ENCODE measurements around the gene DCDC1.

Gene DCDC1

DNA sequence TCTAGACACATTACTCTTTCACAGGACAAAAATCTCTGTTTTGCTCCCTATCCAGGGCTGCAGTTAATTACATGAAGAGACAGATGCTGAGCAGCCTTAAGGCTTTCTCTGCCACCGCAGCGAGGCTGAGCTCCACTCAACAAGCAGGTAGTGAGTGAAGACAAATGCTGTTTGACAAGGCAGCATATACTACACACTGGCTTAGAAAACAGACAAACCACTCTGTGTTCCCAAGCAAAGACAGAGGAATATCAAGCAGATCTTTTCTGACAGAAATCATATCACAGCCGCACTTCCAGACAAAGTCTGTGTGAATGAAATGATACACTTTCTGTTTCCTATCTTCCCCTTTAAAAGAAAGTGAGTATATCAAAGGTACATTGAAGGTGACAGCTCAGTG is 368.1 kb downstream of the DCDC1 start:
- no peaks in the 10 kb centered on the region for H3K27me3 ChIP-seq (ENCODE audit: control insufficient read depth, insufficient read depth, low read length)
- H3K4me3 ChIP-seq (ENCODE audit: low read depth, low read length), result no peak overlapping the region
- no peak overlapping the region for H3K9ac ChIP-seq (ENCODE audit: low read depth, low read length)
- H3K9me3 ChIP-seq (ENCODE audit: control insufficient read depth, insufficient read depth, low read length), result no peaks in the 10 kb centered on the region
- no peaks in the 10 kb centered on the region for H3K4me1 ChIP-seq (ENCODE audit: control insufficient read depth, insufficient read depth, low read length)
- H3K36me3 ChIP-seq (ENCODE audit: control insufficient read depth, insufficient read depth, low read length), result no peaks in the 10 kb centered on the region

DNA sequence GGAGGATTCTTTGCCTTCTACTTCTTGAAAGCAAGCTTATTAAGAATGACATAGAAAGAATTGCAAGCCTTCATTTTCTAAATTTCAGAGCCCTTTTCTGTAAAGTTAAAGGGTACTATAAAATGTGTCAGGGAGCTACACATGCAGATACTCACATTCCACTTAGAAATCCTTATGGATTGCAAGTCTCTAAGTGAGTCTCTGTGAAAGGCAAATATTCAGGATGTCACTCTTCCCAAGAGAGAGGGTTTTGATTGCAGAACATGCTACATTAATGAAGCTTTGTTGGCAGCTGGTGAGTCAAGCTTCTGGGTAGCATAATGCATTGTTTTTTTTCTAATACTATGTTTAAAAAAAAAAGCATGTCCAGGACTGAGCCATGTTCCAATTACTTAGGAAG is 369.2 kb downstream of the DCDC1 start:
- Histone ChIP-seq H3K27me3 (ENCODE audit: control insufficient read depth, insufficient read depth, low read length) (no peaks in the 10 kb centered on the region), H3K4me1 (ENCODE audit: control insufficient read depth, insufficient read depth, low read length) (no peaks in the 10 kb centered on the region), H3K9me3 (ENCODE audit: control insufficient read depth, insufficient read depth, low read length) (no peaks in the 10 kb centered on the region), H3K4me3 (ENCODE audit: low read depth, low read length) (no peak overlapping the region), H3K36me3 (ENCODE audit: control insufficient read depth, insufficient read depth, low read length) (no peaks in the 10 kb centered on the region), H3K9ac (ENCODE audit: low read depth, low read length) (no peak overlapping the region)

- H3K4me3 ChIP-seq (ENCODE audit: low read depth, low read length), result no peak overlapping the region
- H3K9ac ChIP-seq (ENCODE audit: low read depth, low read length), result no peak overlapping the region
- no peaks in the 10 kb centered on the region for H3K36me3 ChIP-seq (ENCODE audit: control insufficient read depth, insufficient read depth, low read length)
- no peaks in the 10 kb centered on the region for H3K4me1 ChIP-seq (ENCODE audit: control insufficient read depth, insufficient read depth, low read length)
- H3K9me3 ChIP-seq (ENCODE audit: control insufficient read depth, insufficient read depth, low read length), result no peaks in the 10 kb centered on the region
- no peaks in the 10 kb centered on the region for H3K27me3 ChIP-seq (ENCODE audit: control insufficient read depth, insufficient read depth, low read length)
These were observed 377.1 kb downstream of the DCDC1 start for GRCh38 chr11:30992513-30992849.

DNA sequence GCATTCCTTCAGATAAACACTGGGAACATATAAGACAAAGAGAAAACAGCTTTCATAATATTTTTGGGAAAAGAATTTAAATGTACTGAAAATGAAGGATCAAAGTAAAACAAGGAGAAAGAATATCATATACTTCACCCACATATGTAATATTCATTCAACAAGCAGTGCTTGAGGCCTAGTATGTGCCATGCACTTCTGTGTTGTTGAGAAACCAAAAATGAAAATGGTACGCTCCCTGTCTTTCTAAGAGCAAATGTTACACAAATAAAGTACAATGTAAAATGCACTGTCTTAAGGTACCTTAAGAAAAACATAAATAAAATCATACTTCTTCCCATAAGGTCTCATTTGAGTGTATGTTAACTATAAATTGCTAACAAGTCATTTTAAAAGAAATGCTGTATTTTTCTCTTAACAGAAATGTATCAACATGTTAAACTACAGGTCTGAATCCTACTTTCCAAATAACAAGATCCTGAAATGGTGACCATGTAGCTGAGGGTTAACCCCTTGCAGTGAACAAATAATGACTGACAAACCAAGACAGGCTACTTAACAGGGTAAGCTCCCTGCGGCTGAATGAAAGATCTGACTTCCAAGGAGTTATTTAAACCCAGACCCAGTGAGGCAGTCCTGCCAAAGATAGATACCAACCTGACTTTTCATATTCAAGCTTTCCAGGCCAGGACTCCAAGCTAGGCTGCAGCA is 377.6 kb downstream of the DCDC1 start:
- no peaks in the 10 kb centered on the region for H3K9me3 ChIP-seq (ENCODE audit: control insufficient read depth, insufficient read depth, low read length)
- H3K9ac ChIP-seq (ENCODE audit: low read depth, low read length), result no peak overlapping the region
- H3K36me3 ChIP-seq (ENCODE audit: control insufficient read depth, insufficient read depth, low read length), result no peaks in the 10 kb centered on the region
- no peak overlapping the region for H3K4me3 ChIP-seq (ENCODE audit: low read depth, low read length)
- no peaks in the 10 kb centered on the region for H3K27me3 ChIP-seq (ENCODE audit: control insufficient read depth, insufficient read depth, low read length)
- H3K4me1 ChIP-seq (ENCODE audit: control insufficient read depth, insufficient read depth, low read length), result no peaks in the 10 kb centered on the region

DNA sequence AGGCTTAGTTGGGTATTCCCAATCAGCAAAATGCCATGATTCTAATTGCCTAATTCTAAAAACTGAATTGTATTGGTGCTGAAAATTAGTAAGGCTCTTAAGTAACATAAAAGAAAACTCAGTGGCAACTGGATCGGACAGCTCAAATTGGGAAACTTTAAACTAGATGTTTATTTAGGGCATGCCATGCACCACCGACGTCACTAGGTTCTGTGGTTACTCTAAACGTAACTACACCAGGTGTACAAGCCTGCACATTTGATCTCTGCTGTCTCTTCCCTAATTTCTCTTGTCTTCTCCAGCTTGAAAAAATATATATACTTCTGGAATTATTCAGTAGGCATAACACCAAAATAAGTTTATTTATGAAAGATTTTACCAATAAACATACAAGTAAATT is 378.2 kb downstream of the DCDC1 start:
- Histone ChIP-seq H3K36me3 (ENCODE audit: control insufficient read depth, insufficient read depth, low read length) (no peaks in the 10 kb centered on the region), H3K27me3 (ENCODE audit: control insufficient read depth, insufficient read depth, low read length) (no peaks in the 10 kb centered on the region), H3K4me3 (ENCODE audit: low read depth, low read length) (no peak overlapping the region), H3K4me1 (ENCODE audit: control insufficient read depth, insufficient read depth, low read length) (no peaks in the 10 kb centered on the region), H3K9me3 (ENCODE audit: control insufficient read depth, insufficient read depth, low read length) (no peaks in the 10 kb centered on the region), H3K9ac (ENCODE audit: low read depth, low read length) (no peak overlapping the region)

- H3K9ac ChIP-seq (ENCODE audit: low read depth, low read length), result no peak overlapping the region
- H3K36me3 ChIP-seq (ENCODE audit: control insufficient read depth, insufficient read depth, low read length), result no peaks in the 10 kb centered on the region
- no peaks in the 10 kb centered on the region for H3K4me1 ChIP-seq (ENCODE audit: control insufficient read depth, insufficient read depth, low read length)
These were observed 378.8 kb downstream of the DCDC1 start for GRCh38 chr11:30990625-30991296.

GRCh38 chr11:30987819-30988218 is 381.7 kb downstream of the DCDC1 start:
- H3K4me3 ChIP-seq (ENCODE audit: low read depth, low read length), result no peak overlapping the region
- H3K9me3 ChIP-seq (ENCODE audit: control insufficient read depth, insufficient read depth, low read length), result no peaks in the 10 kb centered on the region
- no peaks in the 10 kb centered on the region for H3K27me3 ChIP-seq (ENCODE audit: control insufficient read depth, insufficient read depth, low read length)
- no peak overlapping the region for H3K9ac ChIP-seq (ENCODE audit: low read depth, low read length)
- no peaks in the 10 kb centered on the region for H3K36me3 ChIP-seq (ENCODE audit: control insufficient read depth, insufficient read depth, low read length)
- H3K4me1 ChIP-seq (ENCODE audit: control insufficient read depth, insufficient read depth, low read length), result no peaks in the 10 kb centered on the region

More at GRCh38 chr11:30990625-30991296, 378.8 kb downstream of the DCDC1 start:
- Histone ChIP-seq H3K9me3 (ENCODE audit: control insufficient read depth, insufficient read depth, low read length) (no peaks in the 10 kb centered on the region), H3K4me3 (ENCODE audit: low read depth, low read length) (no peak overlapping the region), H3K27me3 (ENCODE audit: control insufficient read depth, insufficient read depth, low read length) (no peaks in the 10 kb centered on the region)

- Histone ChIP-seq H3K4me1 (ENCODE audit: control insufficient read depth, insufficient read depth, low read length) (no peaks in the 10 kb centered on the region), H3K9ac (ENCODE audit: low read depth, low read length) (no peak overlapping the region), H3K36me3 (ENCODE audit: control insufficient read depth, insufficient read depth, low read length) (no peaks in the 10 kb centered on the region)
These were observed 384.0 kb downstream of the DCDC1 start for GRCh38 chr11:30985536-30985935.

DNA sequence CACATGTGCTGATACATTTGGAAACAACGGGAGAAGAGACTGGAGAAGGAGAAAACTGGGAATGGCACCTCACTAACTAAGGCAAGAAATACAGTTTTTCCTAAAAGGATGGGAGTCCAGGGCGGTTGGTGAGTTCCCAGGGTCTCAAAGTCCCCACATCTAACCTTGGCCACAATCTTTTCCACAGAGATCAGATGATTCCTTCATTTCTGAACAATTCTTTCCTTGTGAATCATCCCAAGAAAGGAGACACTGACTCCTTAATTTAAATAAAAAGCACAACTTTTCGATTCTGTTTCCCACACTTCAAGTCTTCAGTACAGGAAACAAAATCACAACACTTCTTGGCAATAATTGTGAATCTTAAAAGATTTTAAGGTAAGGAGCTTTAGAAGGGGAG is 384.7 kb downstream of the DCDC1 start:
- no peak overlapping the region for H3K9ac ChIP-seq (ENCODE audit: low read depth, low read length)
- no peaks in the 10 kb centered on the region for H3K27me3 ChIP-seq (ENCODE audit: control insufficient read depth, insufficient read depth, low read length)
- H3K4me1 ChIP-seq (ENCODE audit: control insufficient read depth, insufficient read depth, low read length), result no peaks in the 10 kb centered on the region
- no peaks in the 10 kb centered on the region for H3K9me3 ChIP-seq (ENCODE audit: control insufficient read depth, insufficient read depth, low read length)
- H3K4me3 ChIP-seq (ENCODE audit: low read depth, low read length), result no peak overlapping the region
- no peaks in the 10 kb centered on the region for H3K36me3 ChIP-seq (ENCODE audit: control insufficient read depth, insufficient read depth, low read length)

More at GRCh38 chr11:30985536-30985935, 384.0 kb downstream of the DCDC1 start:
- Histone ChIP-seq H3K27me3 (ENCODE audit: control insufficient read depth, insufficient read depth, low read length) (no peaks in the 10 kb centered on the region), H3K9me3 (ENCODE audit: control insufficient read depth, insufficient read depth, low read length) (no peaks in the 10 kb centered on the region), H3K4me3 (ENCODE audit: low read depth, low read length) (no peak overlapping the region)

DNA sequence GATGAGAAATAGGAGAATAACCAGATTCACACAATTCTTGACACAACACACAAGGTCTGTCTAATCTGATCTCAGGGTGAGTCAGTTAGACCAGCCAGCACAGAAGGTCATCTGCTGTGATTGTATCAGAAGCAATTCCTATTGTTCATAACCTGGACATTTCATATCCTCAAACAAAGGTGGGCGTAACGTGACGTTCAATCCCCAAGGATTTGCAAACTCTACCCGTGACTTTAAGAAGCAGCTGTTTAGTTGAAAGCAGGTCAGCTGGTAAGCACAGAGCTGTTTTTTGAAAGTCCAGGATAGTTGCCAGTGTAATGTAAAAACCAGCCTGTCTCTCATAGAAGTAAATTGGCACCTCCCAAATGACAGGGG is 385.1 kb downstream of the DCDC1 start:
- Histone ChIP-seq H3K4me3 (ENCODE audit: low read depth, low read length) (no peak overlapping the region), H3K9me3 (ENCODE audit: control insufficient read depth, insufficient read depth, low read length) (no peaks in the 10 kb centered on the region), H3K27me3 (ENCODE audit: control insufficient read depth, insufficient read depth, low read length) (no peaks in the 10 kb centered on the region), H3K36me3 (ENCODE audit: control insufficient read depth, insufficient read depth, low read length) (no peaks in the 10 kb centered on the region), H3K9ac (ENCODE audit: low read depth, low read length) (no peak overlapping the region), H3K4me1 (ENCODE audit: control insufficient read depth, insufficient read depth, low read length) (no peaks in the 10 kb centered on the region)

- H3K9ac ChIP-seq (ENCODE audit: low read depth, low read length), result no peak overlapping the region
- H3K9me3 ChIP-seq (ENCODE audit: control insufficient read depth, insufficient read depth, low read length), result no peaks in the 10 kb centered on the region
- H3K4me1 ChIP-seq (ENCODE audit: control insufficient read depth, insufficient read depth, low read length), result no peaks in the 10 kb centered on the region
- no peaks in the 10 kb centered on the region for H3K27me3 ChIP-seq (ENCODE audit: control insufficient read depth, insufficient read depth, low read length)
- H3K4me3 ChIP-seq (ENCODE audit: low read depth, low read length), result no peak overlapping the region
- no peaks in the 10 kb centered on the region for H3K36me3 ChIP-seq (ENCODE audit: control insufficient read depth, insufficient read depth, low read length)
These were observed 385.6 kb downstream of the DCDC1 start for GRCh38 chr11:30983776-30984441.

GRCh38 chr11:30983143-30983542 is 386.4 kb downstream of the DCDC1 start:
- Histone ChIP-seq H3K9me3 (ENCODE audit: control insufficient read depth, insufficient read depth, low read length) (no peaks in the 10 kb centered on the region), H3K9ac (ENCODE audit: low read depth, low read length) (no peak overlapping the region), H3K36me3 (ENCODE audit: control insufficient read depth, insufficient read depth, low read length) (no peaks in the 10 kb centered on the region), H3K27me3 (ENCODE audit: control insufficient read depth, insufficient read depth, low read length) (no peaks in the 10 kb centered on the region), H3K4me3 (ENCODE audit: low read depth, low read length) (no peak overlapping the region), H3K4me1 (ENCODE audit: control insufficient read depth, insufficient read depth, low read length) (no peaks in the 10 kb centered on the region)
